Panc1 (cell line): Measurements from ENCODE around the gene MB21D2. TPM values are rescaled to one million over a fixed set of nuclear protein-coding genes. Genes with fewer than 3 reads are reported as not detected.

Experiments
- ATAC-seq: fragments of 200-7000 bp; cut with Tn5 transposase; 2 replicates; pipeline ENCODE4 v1.9.1; 2020; ENCODE audit warnings: mild to moderate bottlenecking, moderate library complexity
- BruUV-seq: library from RNA; stranded (reverse); fragments of 400-500 nt; replicated peaks from 2 replicates; lab custom pipeline; 2021; lab: Mats Ljungman, UMichigan
- CTCF ChIA-PET: fragments of 300-600 bp; sonication (Branson Sonifier 250); formaldehyde crosslinking; loops from one replicate; lab custom pipeline; 2022; ENCODE audit warnings: antibody characterized with exemption; lab: Charles Lee
- POLR2A ChIA-PET: fragments of 300-600 bp; sonication (Branson Sonifier 250); formaldehyde crosslinking; loops from one replicate; lab custom pipeline; 2022; ENCODE audit warnings: antibody characterized with exemption; lab: Charles Lee
- DNase-seq: peaks from one replicate; pipeline ENCODE4 v3.0.0-alpha.2; 2010; ENCODE audit warnings: low read depth, low spot score
- H3K27ac ChIP-seq: 2 replicates; pipeline ENCODE4 v1.5.1; 2011; ENCODE audit warnings: mild to moderate bottlenecking, low read length, inconsistent platforms
- H3K27me3 ChIP-seq: fragments of 200-500 bp; sonication (Bioruptor generic); 2 replicates; pipeline ENCODE4 v1.6.0; 2014; ENCODE audit warnings: low read length, inconsistent platforms; ENCODE audit not compliant: control insufficient read depth, insufficient read depth
- H3K36me3 ChIP-seq: fragments of 200-500 bp; sonication (Bioruptor generic); 2 replicates; pipeline ENCODE4 v1.5.1; 2014; ENCODE audit warnings: inconsistent platforms, mild to moderate bottlenecking, low read length, moderate library complexity; ENCODE audit not compliant: control insufficient read depth, insufficient read depth
- H3K4me1 ChIP-seq: 2 replicates; pipeline ENCODE4 v1.5.1; 2011; ENCODE audit warnings: inconsistent platforms, mild to moderate bottlenecking, low read length, moderate library complexity; ENCODE audit not compliant: control insufficient read depth, insufficient read depth
- H3K4me3 ChIP-seq, 2 experiments: 2 replicates each; pipeline ENCODE4 v1.5.1; 2011 to 2012; ENCODE audit warnings: low read depth in 2 of 2, low read length in 2 of 2, mild to moderate bottlenecking in 2 of 2, inconsistent platforms in 1 of 2, moderate library complexity in 1 of 2
- H3K9me3 ChIP-seq: fragments of 200-500 bp; sonication (Bioruptor generic); 2 replicates; pipeline ENCODE4 v1.5.1; 2014; ENCODE audit warnings: low read depth, mild to moderate bottlenecking, inconsistent platforms, low read length, moderate library complexity; ENCODE audit not compliant: control insufficient read depth, insufficient read depth
- CTCF ChIP-seq: fragments of 450-650 bp; IDR thresholded peaks from 2 replicates; pipeline ENCODE4 v1.5.1; 2017; ENCODE audit warnings: mild to moderate bottlenecking
- POLR2AphosphoS5 ChIP-seq: IDR thresholded peaks from 2 replicates; pipeline ENCODE4 v1.6.1; 2012; ENCODE audit warnings: mild to moderate bottlenecking, low read depth, low read length, moderate library complexity
- REST ChIP-seq, 2 experiments: IDR thresholded peaks; 2 replicates each; pipeline ENCODE4 v1.6.1; 2011 to 2012; ENCODE audit warnings: low read depth in 2 of 2, control low read depth in 1 of 2, low read length in 1 of 2, mild to moderate bottlenecking in 1 of 2, moderate library complexity in 1 of 2; ENCODE audit not compliant: insufficient read depth in 1 of 2
- SIN3A ChIP-seq: IDR thresholded peaks from 2 replicates; pipeline ENCODE4 v1.6.1; 2012; ENCODE audit warnings: low read depth, mild to moderate bottlenecking, low read length, moderate library complexity, borderline replicate concordance; ENCODE audit not compliant: insufficient read depth
- TCF7L2 ChIP-seq: IDR thresholded peaks from 2 replicates; pipeline ENCODE4 v1.6.1; 2011; ENCODE audit warnings: mild to moderate bottlenecking, low read depth, low read length, inconsistent platforms
- in situ Hi-C: cut with HindIII; loops from 2 replicates; pipeline ENCODE4 v1.10.0; 2016; ENCODE audit warnings: low sequenced_read_pairs, low pct_unique_long_range_greater_than_20kb
- intact Hi-C: fragments of 100-400 bp; cut with micrococcal nuclease; formaldehyde crosslinking; loops from one replicate; pipeline ENCODE4 v1.10.0; 2022; ENCODE audit not compliant: unreplicated experiment
- total RNA-seq: library from RNA; stranded (reverse); gene quantifications from one replicate; pipeline ENCODE4 v1.2.1, GENCODE V29; 2021; ENCODE audit not compliant: unreplicated experiment

Gene MB21D2
- total RNA-seq, 1 experiment from 2014 or later, result 7.8 TPM

- in situ Hi-C loops, result no loop called here
- Histone ChIP-seq H3K36me3 (no peaks in the 10 kb centered on the region), H3K27ac (no peak overlapping the region), H3K9me3 (no peaks in the 10 kb centered on the region), H3K4me1 (peaks cover 9% of the 10 kb centered on the region), H3K27me3 (no peaks in the 10 kb centered on the region), H3K4me3 (no peak overlapping the region)
- ChIA-PET CTCF (no interaction called here), POLR2A (no interaction called here)
- no peak for ATAC-seq
- intact Hi-C loops, result no loop called here
- no TSS peak for BruUV-seq
- no peak for DNase-seq
- no peak for TF ChIP-seq CTCF
These were observed 72.2 kb downstream of the MB21D2 start for GRCh38 chr3:192845526-192845855.

- H3K36me3 ChIP-seq, result no peaks in the 10 kb centered on the region
- TF ChIP-seq CTCF (no peak), REST (IDR thresholded peaks at IDR 0.05; ENCODE audit: insufficient read depth in 1 of 2, low read depth in 2 of 2, low read length in 1 of 2) (no peak), POLR2AphosphoS5 (no peak), TCF7L2 (no peak), SIN3A (no peak)
- in situ Hi-C loops (no loop called here), intact Hi-C loops (no loop called here)
- ChIA-PET POLR2A (no interaction called here), CTCF (no interaction called here)
- DNase-seq (no peak), ATAC-seq (no peak)
- no peak overlapping the region for H3K27ac ChIP-seq
- no peaks in the 10 kb centered on the region for H3K9me3 ChIP-seq
- no peaks in the 10 kb centered on the region for H3K27me3 ChIP-seq
- peaks cover 8% of the 10 kb centered on the region for H3K4me1 ChIP-seq
- BruUV-seq, result no TSS peak
- no peak overlapping the region for H3K4me3 ChIP-seq
These were observed 72.7 kb downstream of the MB21D2 start for GRCh38 chr3:192844836-192845525.
